IMR-90 (cell line): Measurements from ENCODE around the gene ZNF200. TPM values are rescaled to one million over a fixed set of nuclear protein-coding genes. Genes with fewer than 3 reads are reported as not detected.

Experiments
- ATAC-seq: fragments of 200-7000 bp; cut with Tn5 transposase; 2 replicates; pipeline ENCODE4 v1.9.1; 2020; ENCODE audit warnings: low read depth, mild to moderate bottlenecking, moderate library complexity
- BruUV-seq: library from RNA; stranded (reverse); fragments of 400-500 nt; replicated peaks from 2 replicates; lab custom pipeline; 2021; lab: Mats Ljungman, UMichigan
- CTCF ChIA-PET: fragments of 300-600 bp; formaldehyde crosslinking; extraction: SDS; loops from one replicate; lab custom pipeline; 2021; ENCODE audit warnings: antibody characterized with exemption; lab: Yijun Ruan, JAX
- POLR2A ChIA-PET: fragments of 300-600 bp; sonication (Branson Sonifier 250); formaldehyde crosslinking; loops from one replicate; lab custom pipeline; 2022; ENCODE audit warnings: antibody characterized with exemption; ENCODE audit not compliant: unreplicated experiment; lab: Charles Lee
- DNase-seq: peaks from one replicate; pipeline ENCODE4 v3.0.0; 2013
- H2AFZ ChIP-seq: replicated peaks from 2 replicates; pipeline ENCODE3; 2013; ENCODE audit warnings: low read length, mild to moderate bottlenecking; ENCODE audit not compliant: poor library complexity
- H2AK5ac ChIP-seq: 2 replicates; pipeline ENCODE4 v1.6.1; 2013; ENCODE audit warnings: low read depth, low read length, inconsistent platforms
- H2AK9ac ChIP-seq: replicated peaks from 2 replicates; pipeline ENCODE3; 2013; ENCODE audit warnings: mild to moderate bottlenecking, low read depth, low read length, moderate library complexity; ENCODE audit not compliant: poor library complexity
- H2BK120ac ChIP-seq: 2 replicates; pipeline ENCODE4 v1.6.1; 2013; ENCODE audit warnings: low read depth, low read length, inconsistent platforms
- H2BK15ac ChIP-seq: 3 replicates; pipeline ENCODE4 v1.6.1; 2013; ENCODE audit warnings: low read depth, low read length, inconsistent platforms
- H2BK20ac ChIP-seq: 2 replicates; pipeline ENCODE4 v1.6.1; 2013; ENCODE audit warnings: low read depth, mild to moderate bottlenecking, inconsistent platforms, low read length, moderate library complexity
- H2BK5ac ChIP-seq: 2 replicates; pipeline ENCODE4 v1.6.1; 2013; ENCODE audit warnings: mild to moderate bottlenecking, low read depth, low read length, inconsistent platforms; ENCODE audit not compliant: poor library complexity, severe bottlenecking
- H3K14ac ChIP-seq: replicated peaks from 2 replicates; pipeline ENCODE4 v1.6.1; 2013; ENCODE audit warnings: low read depth, low read length, inconsistent platforms
- H3K18ac ChIP-seq: 2 replicates; pipeline ENCODE4 v1.6.1; 2013; ENCODE audit warnings: low read depth, low read length, control low read depth
- H3K23ac ChIP-seq: 2 replicates; pipeline ENCODE4 v1.6.1; 2013; ENCODE audit warnings: low read depth, low read length, inconsistent platforms
- H3K27ac ChIP-seq: 2 replicates; pipeline ENCODE4 v1.5.1; 2013; ENCODE audit warnings: mild to moderate bottlenecking, control low read depth, low read length; ENCODE audit not compliant: insufficient read depth
- H3K27me3 ChIP-seq: 2 replicates; pipeline ENCODE4 v1.6.1; 2013; ENCODE audit warnings: low read length; ENCODE audit not compliant: control insufficient read depth, insufficient read depth
- H3K36me3 ChIP-seq: 2 replicates; pipeline ENCODE4 v1.6.1; 2013; ENCODE audit warnings: low read length, mixed read lengths; ENCODE audit not compliant: control insufficient read depth, insufficient read depth
- H3K4ac ChIP-seq: 2 replicates; pipeline ENCODE4 v1.6.1; 2013; ENCODE audit warnings: low read depth, low read length, inconsistent platforms
- H3K4me1 ChIP-seq: 2 replicates; pipeline ENCODE4 v1.6.1; 2013; ENCODE audit warnings: low read length, mixed read lengths; ENCODE audit not compliant: control insufficient read depth, insufficient read depth
- H3K4me2 ChIP-seq: 2 replicates; pipeline ENCODE4 v1.6.1; 2013; ENCODE audit warnings: low read depth, mild to moderate bottlenecking, control low read depth, low read length, moderate library complexity
- H3K4me3 ChIP-seq: 2 replicates; pipeline ENCODE4 v1.5.1; 2013; ENCODE audit warnings: low read depth, mild to moderate bottlenecking, control low read depth, low read length, moderate library complexity; ENCODE audit not compliant: insufficient read depth
- H3K56ac ChIP-seq: 2 replicates; pipeline ENCODE4 v1.6.1; 2013; ENCODE audit warnings: low read length, inconsistent platforms; ENCODE audit not compliant: insufficient read depth; ENCODE audit errors: extremely low read depth
- H3K79me1 ChIP-seq, 2 experiments: 2 replicates each; pipeline ENCODE4 v1.6.1; 2013; ENCODE audit warnings: low read length in 2 of 2, inconsistent platforms in 1 of 2, low read depth in 1 of 2
- H3K9ac ChIP-seq: 2 replicates; pipeline ENCODE4 v1.6.1; 2013; ENCODE audit warnings: low read depth, low read length, control low read depth
- H3K9me1 ChIP-seq: 2 replicates; pipeline ENCODE4 v1.6.1; 2013; ENCODE audit warnings: low read length, inconsistent platforms; ENCODE audit not compliant: insufficient read depth
- H3K9me3 ChIP-seq: 2 replicates; pipeline ENCODE4 v1.6.1; 2013; ENCODE audit warnings: low read length; ENCODE audit not compliant: control insufficient read depth, insufficient read depth
- H4K20me1 ChIP-seq: 2 replicates; pipeline ENCODE4 v1.6.1; 2013; ENCODE audit warnings: low read length, inconsistent platforms; ENCODE audit not compliant: insufficient read depth
- H4K5ac ChIP-seq: 2 replicates; pipeline ENCODE4 v1.6.1; 2013; ENCODE audit warnings: mild to moderate bottlenecking, low read depth, low read length, control low read depth
- H4K8ac ChIP-seq, 2 experiments: 2 replicates each; pipeline ENCODE4 v1.6.1; 2013; ENCODE audit warnings: low read depth in 2 of 2, low read length in 2 of 2, control low read depth in 1 of 2, inconsistent platforms in 1 of 2
- H4K91ac ChIP-seq: 2 replicates; pipeline ENCODE4 v1.6.1; 2013; ENCODE audit warnings: low read depth, low read length, inconsistent platforms; ENCODE audit not compliant: insufficient read depth
- BHLHE40 ChIP-seq: fragments of 150-350 bp; IDR thresholded peaks from 2 replicates; pipeline ENCODE4 v1.6.1; 2016; ENCODE audit warnings: mild to moderate bottlenecking, low read depth, low read length
- CEBPB ChIP-seq: IDR thresholded peaks from 2 replicates; pipeline ENCODE4 v1.6.1; 2012; ENCODE audit warnings: low read depth, low read length, improper control_type of control experiment
- CHD1 ChIP-seq: IDR thresholded peaks from 2 replicates; pipeline ENCODE4 v1.6.1; 2012; ENCODE audit warnings: low read depth, low read length, improper control_type of control experiment
- FOS ChIP-seq: fragments of 150-350 bp; IDR thresholded peaks from 2 replicates; pipeline ENCODE4 v1.6.1; 2016; ENCODE audit warnings: low read depth, low read length
- MAFK ChIP-seq: IDR thresholded peaks from 2 replicates; pipeline ENCODE4 v1.6.1; 2012; ENCODE audit warnings: low read depth, low read length, improper control_type of control experiment
- MAZ ChIP-seq: IDR thresholded peaks from 2 replicates; pipeline ENCODE4 v1.6.1; 2012; ENCODE audit warnings: low read depth, mild to moderate bottlenecking, low read length, improper control_type of control experiment, moderate library complexity, borderline replicate concordance
- MXI1 ChIP-seq: IDR thresholded peaks from 2 replicates; pipeline ENCODE4 v1.6.1; 2012; ENCODE audit warnings: low read depth, mild to moderate bottlenecking, low read length, moderate library complexity, borderline replicate concordance
- NFE2L2 ChIP-seq: fragments of 150-350 bp; IDR thresholded peaks from 2 replicates; pipeline ENCODE4 v1.6.1; 2016; ENCODE audit warnings: low read depth, mild to moderate bottlenecking, low read length
- POLR2A ChIP-seq: IDR thresholded peaks from 2 replicates; pipeline ENCODE4 v1.6.1; 2012; ENCODE audit warnings: mild to moderate bottlenecking, low read depth, low read length
- RAD21 ChIP-seq: IDR thresholded peaks from 2 replicates; pipeline ENCODE4 v1.6.1; 2012; ENCODE audit warnings: low read length, improper control_type of control experiment
- RCOR1 ChIP-seq: IDR thresholded peaks from 2 replicates; pipeline ENCODE4 v1.6.1; 2012; ENCODE audit warnings: mild to moderate bottlenecking, low read length, improper control_type of control experiment; ENCODE audit not compliant: insufficient replicate concordance
- RFX5 ChIP-seq: IDR thresholded peaks from 2 replicates; pipeline ENCODE4 v1.8.0; 2012; ENCODE audit warnings: low read depth, mild to moderate bottlenecking, low read length, moderate library complexity
- SMC3 ChIP-seq: fragments of 150-350 bp; IDR thresholded peaks from 2 replicates; pipeline ENCODE4 v1.6.1; 2016; ENCODE audit warnings: low read depth, mild to moderate bottlenecking, antibody characterized with exemption, low read length, moderate library complexity
- WGBS, 2 experiments: methylation state at CpG; one replicate each; pipeline versions ENCODE4 v1.1.5 to v1.1.7; 2013; ENCODE audit warnings: missing lambda C conversion rate in 2 of 2; ENCODE audit not compliant: insufficient read length in 1 of 2; ENCODE audit errors: extremely low coverage in 2 of 2; 5-methylcytosine and 5-hydroxymethylcytosine counted together
- dilution Hi-C: fragments of 300-500 bp; cut with HindIII; formaldehyde crosslinking; loops from one replicate; pipeline ENCODE4 v1.14.3; 2018; ENCODE audit warnings: low sequenced_read_pairs; ENCODE audit not compliant: unreplicated experiment
- in situ Hi-C: fragments of 300-500 bp; cut with MboI; formaldehyde crosslinking; loops from 3 replicates; pipeline ENCODE4 v1.14.3; 2019; ENCODE audit warnings: low sequenced_read_pairs, inconsistent platforms, mixed read lengths
- intact Hi-C: fragments of 100-400 bp; cut with micrococcal nuclease; formaldehyde crosslinking; loops from 2 replicates; pipeline ENCODE4 v1.10.0; 2022
- polyA plus RNA-seq, 3 experiments: library from polyadenylated mRNA; depleted of rRNA; stranded (reverse); fragments of >200 nt; gene quantifications; 2 replicates each; pipeline ENCODE4 v1.2.3, GENCODE V29; 2012; ENCODE audit warnings: low replicate concordance in 1 of 3
- total RNA-seq: library from RNA; depleted of rRNA; stranded (reverse); fragments of >200 nt; gene quantifications from 2 replicates; pipeline ENCODE4 v1.2.3, GENCODE V29; 2012
- TF ChIP-seq, protein P1 (sequence below): conservative IDR thresholded peaks from 2 replicates; pipeline ENCODE4 v1.5.1; 2012; ENCODE audit warnings: mild to moderate bottlenecking, low read depth, low read length, improper control_type of control experiment
- TF ChIP-seq, protein P2 (sequence below): fragments of 150-350 bp; IDR thresholded peaks from 2 replicates; pipeline ENCODE4 v1.6.1; 2017; ENCODE audit warnings: mild to moderate bottlenecking, antibody characterized with exemption, low read length, low read depth
- TF ChIP-seq, protein P3 (sequence below): fragments of 150-350 bp; IDR thresholded peaks from 2 replicates; pipeline ENCODE4 v1.6.1; 2016; ENCODE audit warnings: low read depth, mild to moderate bottlenecking, low read length, moderate library complexity, borderline replicate concordance

Gene ZNF200
- total and polyA plus RNA-seq, 2 of the 4 experiments (the other 2 are of a cell fraction), result 3.7 to 7.5 TPM

DNA sequence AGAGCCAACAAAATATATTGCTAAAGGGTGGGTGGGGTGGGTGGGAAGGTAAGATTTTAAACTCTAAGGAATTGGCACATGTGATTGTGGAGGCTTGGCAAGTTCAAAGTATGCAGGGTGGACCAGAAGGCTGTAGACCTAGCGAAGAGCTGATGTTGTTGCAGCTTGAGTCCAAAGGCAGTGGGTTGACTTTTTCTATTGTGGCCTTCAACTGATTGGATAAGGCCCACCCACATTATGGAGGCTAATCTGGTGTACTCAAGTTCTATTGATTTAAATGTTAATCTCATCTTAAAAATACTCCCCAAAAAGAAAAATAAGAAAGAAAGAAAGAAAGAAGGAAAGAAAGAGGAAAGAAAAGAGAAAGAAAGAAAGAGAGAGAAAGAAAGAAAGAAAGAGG lies 22.4 kb downstream of the ZNF200 start:
- H4K8ac ChIP-seq, result no peak overlapping the region
- no peak overlapping the region for H2AK5ac ChIP-seq
- no peak overlapping the region for H3K27ac ChIP-seq
- no peak overlapping the region for H2BK20ac ChIP-seq
- H3K4me2 ChIP-seq, result no peak overlapping the region
- in situ Hi-C loops (no loop called here), dilution Hi-C loops (no loop called here), intact Hi-C loops (no loop called here)
- H2AK9ac ChIP-seq, result no peak overlapping the region
- H4K5ac ChIP-seq, result no peak overlapping the region
- H2BK120ac ChIP-seq, result no peak overlapping the region
- no peaks in the 10 kb centered on the region for H3K9me1 ChIP-seq
- H3K14ac ChIP-seq, result no peak overlapping the region
- H3K18ac ChIP-seq, result no peak overlapping the region
- H2BK5ac ChIP-seq, result no peak overlapping the region
- CTCF ChIA-PET, result no interaction called here
- no CpG with 5 or more reads among the region's 1 CpG for WGBS, 2 experiments
- no peaks in the 10 kb centered on the region for H3K4me1 ChIP-seq
- no peak overlapping the region for H3K4me3 ChIP-seq
- no peaks in the 10 kb centered on the region for H3K36me3 ChIP-seq
- no peak overlapping the region for H3K23ac ChIP-seq
- DNase-seq (no peak), ATAC-seq (no peak)
- no peaks in the 10 kb centered on the region for H4K20me1 ChIP-seq
- no peaks in the 10 kb centered on the region for H3K79me1 ChIP-seq
- H3K56ac ChIP-seq, result no peak overlapping the region
- TF ChIP-seq, protein P1, sequence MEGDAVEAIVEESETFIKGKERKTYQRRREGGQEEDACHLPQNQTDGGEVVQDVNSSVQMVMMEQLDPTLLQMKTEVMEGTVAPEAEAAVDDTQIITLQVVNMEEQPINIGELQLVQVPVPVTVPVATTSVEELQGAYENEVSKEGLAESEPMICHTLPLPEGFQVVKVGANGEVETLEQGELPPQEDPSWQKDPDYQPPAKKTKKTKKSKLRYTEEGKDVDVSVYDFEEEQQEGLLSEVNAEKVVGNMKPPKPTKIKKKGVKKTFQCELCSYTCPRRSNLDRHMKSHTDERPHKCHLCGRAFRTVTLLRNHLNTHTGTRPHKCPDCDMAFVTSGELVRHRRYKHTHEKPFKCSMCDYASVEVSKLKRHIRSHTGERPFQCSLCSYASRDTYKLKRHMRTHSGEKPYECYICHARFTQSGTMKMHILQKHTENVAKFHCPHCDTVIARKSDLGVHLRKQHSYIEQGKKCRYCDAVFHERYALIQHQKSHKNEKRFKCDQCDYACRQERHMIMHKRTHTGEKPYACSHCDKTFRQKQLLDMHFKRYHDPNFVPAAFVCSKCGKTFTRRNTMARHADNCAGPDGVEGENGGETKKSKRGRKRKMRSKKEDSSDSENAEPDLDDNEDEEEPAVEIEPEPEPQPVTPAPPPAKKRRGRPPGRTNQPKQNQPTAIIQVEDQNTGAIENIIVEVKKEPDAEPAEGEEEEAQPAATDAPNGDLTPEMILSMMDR, result no peak
- TF ChIP-seq RCOR1, result no peak
- TF ChIP-seq MAFK, result no peak
- TF ChIP-seq, protein P2, sequence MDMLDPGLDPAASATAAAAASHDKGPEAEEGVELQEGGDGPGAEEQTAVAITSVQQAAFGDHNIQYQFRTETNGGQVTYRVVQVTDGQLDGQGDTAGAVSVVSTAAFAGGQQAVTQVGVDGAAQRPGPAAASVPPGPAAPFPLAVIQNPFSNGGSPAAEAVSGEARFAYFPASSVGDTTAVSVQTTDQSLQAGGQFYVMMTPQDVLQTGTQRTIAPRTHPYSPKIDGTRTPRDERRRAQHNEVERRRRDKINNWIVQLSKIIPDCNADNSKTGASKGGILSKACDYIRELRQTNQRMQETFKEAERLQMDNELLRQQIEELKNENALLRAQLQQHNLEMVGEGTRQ, result no peak
- no peak for TF ChIP-seq CEBPB
- TF ChIP-seq FOS, result no peak
- TF ChIP-seq NFE2L2, result no peak
- no peak for TF ChIP-seq CHD1
- no peak for TF ChIP-seq BHLHE40
- no peak for TF ChIP-seq RAD21
- TF ChIP-seq MAZ, result no peak
- no peak for TF ChIP-seq SMC3
- no peak for TF ChIP-seq MXI1
- TF ChIP-seq RFX5, result no peak
- TF ChIP-seq, protein P3, sequence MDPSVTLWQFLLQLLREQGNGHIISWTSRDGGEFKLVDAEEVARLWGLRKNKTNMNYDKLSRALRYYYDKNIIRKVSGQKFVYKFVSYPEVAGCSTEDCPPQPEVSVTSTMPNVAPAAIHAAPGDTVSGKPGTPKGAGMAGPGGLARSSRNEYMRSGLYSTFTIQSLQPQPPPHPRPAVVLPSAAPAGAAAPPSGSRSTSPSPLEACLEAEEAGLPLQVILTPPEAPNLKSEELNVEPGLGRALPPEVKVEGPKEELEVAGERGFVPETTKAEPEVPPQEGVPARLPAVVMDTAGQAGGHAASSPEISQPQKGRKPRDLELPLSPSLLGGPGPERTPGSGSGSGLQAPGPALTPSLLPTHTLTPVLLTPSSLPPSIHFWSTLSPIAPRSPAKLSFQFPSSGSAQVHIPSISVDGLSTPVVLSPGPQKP, result no peak
- no peak for TF ChIP-seq POLR2A
- BruUV-seq, result no TSS peak
- H4K91ac ChIP-seq, result no peak overlapping the region
- H3K4ac ChIP-seq, result no peak overlapping the region
- no peaks in the 10 kb centered on the region for H3K27me3 ChIP-seq
- H3K9me3 ChIP-seq, result no peaks in the 10 kb centered on the region
- no peak overlapping the region for H2BK15ac ChIP-seq
- H2AFZ ChIP-seq, result no peak overlapping the region
- POLR2A ChIA-PET, result no interaction called here
- H3K9ac ChIP-seq, result no peak overlapping the region
